HG02642 (cell line): ENCODE measurements around the gene IRAK1.

Source experiments
- ATAC-seq: cut with Tn5 transposase; IDR thresholded peaks from one replicate; pipeline ENCODE4 v1.9.1; 2021; ENCODE audit warnings: mild to moderate bottlenecking; ENCODE audit not compliant: unreplicated experiment, poor library complexity

Gene IRAK1

GRCh38 chrX:154019633-154020528 lies at the start of gene IRAK1:
Gene IRAK1, minus strand, starts transcription at chrX:154019902. Its CDS starts 90 bp downstream, at chrX:154019812.
- ATAC-seq: peak; percentile 70

- ATAC-seq: no peak
These were observed 48.9 kb upstream of the IRAK1 start for GRCh38 chrX:154068560-154068959.

- ATAC-seq: no peak
These were observed 45.1 kb upstream of the IRAK1 start for GRCh38 chrX:154064637-154065435.

GRCh38 chrX:154063234-154063633 lies 43.5 kb upstream of the IRAK1 start:
- no peak for ATAC-seq

- ATAC-seq: no peak
These were observed 42.1 kb upstream of the IRAK1 start for GRCh38 chrX:154061801-154062200.

GRCh38 chrX:154059729-154060245 lies 40.1 kb upstream of the IRAK1 start:
- ATAC-seq: no peak

GRCh38 chrX:154059231-154059630 lies 39.5 kb upstream of the IRAK1 start:
- no peak for ATAC-seq

- ATAC-seq: no peak
These were observed 38.7 kb upstream of the IRAK1 start for GRCh38 chrX:154058214-154058997.

- ATAC-seq: no peak
These were observed 38.1 kb upstream of the IRAK1 start for GRCh38 chrX:154057791-154058190.

GRCh38 chrX:154056770-154057241 lies 37.1 kb upstream of the IRAK1 start:
- no peak for ATAC-seq

- no peak for ATAC-seq
These were observed 31.6 kb upstream of the IRAK1 start for GRCh38 chrX:154051201-154051810.

GRCh38 chrX:154050113-154050495 lies 30.4 kb upstream of the IRAK1 start:
- no peak for ATAC-seq

GRCh38 chrX:154049209-154050112 lies 29.8 kb upstream of the IRAK1 start:
- ATAC-seq: no peak

- no peak for ATAC-seq
These were observed 28.7 kb upstream of the IRAK1 start for GRCh38 chrX:154048398-154048797.

- ATAC-seq: no peak
These were observed 27.4 kb upstream of the IRAK1 start for GRCh38 chrX:154046940-154047610.

- no peak for ATAC-seq
These were observed 26.5 kb upstream of the IRAK1 start for GRCh38 chrX:154046031-154046781.

- no peak for ATAC-seq
These were observed 24.4 kb upstream of the IRAK1 start for GRCh38 chrX:154044091-154044490.
